Central memory CD4-positive, alpha-beta T cell (primary cell): Measurements from ENCODE around the gene TTC33.
A peak's percentile ranks its signal among the peaks of the same experiment; 100 is the strongest.

ENCODE experiments used
- DNase-seq: peaks from one replicate; pipeline ENCODE4 v3.0.0; 2022

TTC33 gene

GRCh38 chr5:40503439-40503838 lies 252.3 kb downstream of the TTC33 start:
- no peak for DNase-seq

GRCh38 chr5:40502736-40503135 lies 253.0 kb downstream of the TTC33 start:
- no peak for DNase-seq

- no peak for DNase-seq
Measured at GRCh38 chr5:40501711-40502444, 253.9 kb downstream of the TTC33 start.

- no peak for DNase-seq
Measured at GRCh38 chr5:40499518-40500273, 256.1 kb downstream of the TTC33 start.

GRCh38 chr5:40499007-40499406 lies 256.8 kb downstream of the TTC33 start:
- DNase-seq: no peak

- DNase-seq: no peak
Measured at GRCh38 chr5:40497573-40497972, 258.2 kb downstream of the TTC33 start.

GRCh38 chr5:40495237-40495635 lies 260.5 kb downstream of the TTC33 start:
- DNase-seq: no peak

- DNase-seq: no peak
Measured at GRCh38 chr5:40494631-40495236, 261.0 kb downstream of the TTC33 start.

- no peak for DNase-seq
Measured at GRCh38 chr5:40492056-40492455, 263.7 kb downstream of the TTC33 start.

- DNase-seq: no peak
Measured at GRCh38 chr5:40491644-40492043, 264.1 kb downstream of the TTC33 start.

GRCh38 chr5:40490464-40491111 lies 265.2 kb downstream of the TTC33 start:
- no peak for DNase-seq

GRCh38 chr5:40489421-40489820 lies 266.3 kb downstream of the TTC33 start:
- no peak for DNase-seq

GRCh38 chr5:40486437-40487275 lies 269.1 kb downstream of the TTC33 start:
- peak; percentile 72 for DNase-seq

GRCh38 chr5:40485021-40485998 lies 270.5 kb downstream of the TTC33 start:
- DNase-seq: no peak

- no peak for DNase-seq
Measured at GRCh38 chr5:40484495-40484894, 271.3 kb downstream of the TTC33 start.

- no peak for DNase-seq
Measured at GRCh38 chr5:40483316-40483715, 272.4 kb downstream of the TTC33 start.

GRCh38 chr5:40481241-40481640 lies 274.5 kb downstream of the TTC33 start:
- DNase-seq: no peak

- no peak for DNase-seq
Measured at GRCh38 chr5:40480392-40480791, 275.4 kb downstream of the TTC33 start.

GRCh38 chr5:40479939-40480338 lies 275.8 kb downstream of the TTC33 start:
- no peak for DNase-seq

- no peak for DNase-seq
Measured at GRCh38 chr5:40478766-40479165, 277.0 kb downstream of the TTC33 start.
